Activated naive CD4-positive, alpha-beta T cell treated with anti-CD3 and anti-CD28 coated beads for 36 hours (primary cell): Measurements from ENCODE around the gene CCDC15. TPM values are rescaled to one million over a fixed set of nuclear protein-coding genes. Genes with fewer than 3 reads are reported as not detected.
"Not testable (repeated sequence)": the region's sequence is repeated elsewhere in the genome, so short reads cannot be mapped to it uniquely, and the experiment has no call there.

Experiments
- CTCF ChIA-PET: fragments of 350-600 bp; sonication (Branson Sonifier 250); formaldehyde crosslinking; loops from one replicate; lab custom pipeline; 2021; ENCODE audit warnings: antibody characterized with exemption; lab: Charles Lee
- DNase-seq: peaks from one replicate; pipeline ENCODE4 v3.0.0-alpha.2; 2020
- H3K27ac Mint-ChIP-seq: one replicate; pipeline ENCODE4 v1.8.0; 2021; ENCODE audit warnings: mild to moderate bottlenecking, mixed read lengths
- H3K27me3 Mint-ChIP-seq: one replicate; pipeline ENCODE4 v1.8.0; 2021; ENCODE audit warnings: low read depth, mixed read lengths
- H3K36me3 Mint-ChIP-seq: one replicate; pipeline ENCODE4 v1.8.0; 2021; ENCODE audit warnings: low read depth, mixed read lengths
- H3K4me1 Mint-ChIP-seq: one replicate; pipeline ENCODE4 v1.8.0; 2021; ENCODE audit warnings: low read depth, mixed read lengths
- H3K4me3 Mint-ChIP-seq: one replicate; pipeline ENCODE4 v1.8.0; 2021; ENCODE audit warnings: mild to moderate bottlenecking, moderate library complexity, mixed read lengths
- H3K9me3 Mint-ChIP-seq: one replicate; pipeline ENCODE4 v1.8.0; 2021; ENCODE audit warnings: mixed read lengths
- intact Hi-C: fragments of 100-400 bp; cut with micrococcal nuclease; formaldehyde crosslinking; loops from one replicate; pipeline ENCODE4 v1.15.1; 2023
- total RNA-seq, 2 experiments: library from RNA; stranded (reverse); gene quantifications; one replicate each; pipeline ENCODE4 v1.2.3, GENCODE V29; 2021

CCDC15 gene
- total RNA-seq, 2 experiments from 2014 or later, result 6.1 to 7.3 TPM

DNA sequence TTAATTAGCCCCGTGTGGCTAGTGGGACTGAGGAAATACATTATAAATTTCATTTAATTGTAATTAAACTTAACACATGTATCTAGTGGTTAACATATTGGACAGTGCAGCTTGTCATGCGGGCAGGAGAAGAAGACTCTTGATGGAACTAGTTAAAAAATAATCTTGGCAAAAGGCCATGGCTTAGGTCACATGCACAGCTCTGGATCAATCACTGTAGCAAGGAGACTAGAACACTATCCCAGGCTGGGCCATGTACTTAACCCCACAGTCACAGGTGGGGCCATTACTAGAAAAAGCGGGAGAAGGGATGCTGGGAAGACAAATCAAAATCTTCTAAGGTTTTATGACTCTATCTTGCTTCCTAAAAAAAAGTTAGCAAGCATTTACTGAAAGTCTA, 9.4 kb upstream of the CCDC15 start:
- Mint-ChIP-seq H3K4me3 (no peak overlapping the region), H3K27ac (no peak overlapping the region), H3K4me1 (peaks cover 22% of the 10 kb centered on the region), H3K9me3 (peaks cover 11% of the 10 kb centered on the region), H3K36me3 (peaks cover 5% of the 10 kb centered on the region), H3K27me3 (no peaks in the 10 kb centered on the region)
- intact Hi-C loops, result no loop called here
- no peak for DNase-seq
- CTCF ChIA-PET, result interaction anchor here (2.2 kb wide), 1 partner anchor 197 kb away, joined by 7 read pairs; no protein-coding TSS in a partner anchor

DNA sequence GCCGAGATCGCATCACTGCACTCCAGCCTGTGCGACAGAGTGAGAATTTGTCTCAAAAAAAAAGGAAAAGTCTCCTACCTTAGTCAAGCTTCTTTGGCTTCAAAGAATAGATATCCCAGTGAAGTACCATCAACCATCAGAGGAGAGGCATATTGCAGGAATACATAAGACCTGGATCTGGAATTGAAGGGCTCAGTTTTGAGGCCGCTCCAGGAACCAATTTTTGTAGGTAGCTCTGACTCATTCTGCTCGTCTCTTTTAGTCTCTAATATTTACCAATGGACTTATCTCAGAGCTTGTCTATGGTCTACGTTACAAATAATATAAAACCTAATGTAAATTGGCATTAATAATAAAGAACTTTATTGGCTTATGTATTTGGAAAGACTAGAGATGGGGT, 8.2 kb upstream of the CCDC15 start:
- Mint-ChIP-seq H3K9me3 (peaks cover 11% of the 10 kb centered on the region), H3K4me3 (no peak overlapping the region), H3K27ac (no peak overlapping the region), H3K4me1 (peaks cover 24% of the 10 kb centered on the region), H3K36me3 (peaks cover 5% of the 10 kb centered on the region), H3K27me3 (no peaks in the 10 kb centered on the region)
- intact Hi-C loops, result no loop called here
- no peak for DNase-seq
- CTCF ChIA-PET, result interaction anchor here (0.7 kb wide), 1 partner anchor 112 kb away, joined by 4 read pairs; no protein-coding TSS in a partner anchor

DNA sequence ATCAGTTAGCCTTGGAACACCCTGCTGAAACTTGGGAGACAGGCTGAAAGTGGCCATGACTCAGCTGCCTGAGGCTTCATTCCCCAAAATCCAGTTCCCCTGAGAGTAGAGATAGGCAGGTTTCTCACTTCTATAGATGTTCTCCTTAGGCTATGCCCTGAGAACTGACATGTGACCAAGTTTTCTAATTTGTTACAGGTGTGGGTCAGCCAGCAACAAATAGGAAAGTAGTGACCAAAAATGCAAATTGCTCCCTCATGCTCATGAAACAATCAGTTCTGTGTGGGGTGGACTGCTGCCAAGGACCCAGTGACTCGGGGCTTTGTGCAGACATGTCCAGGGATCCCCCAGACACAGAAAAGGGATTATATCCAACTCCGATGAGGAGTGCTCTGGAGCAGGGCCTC, 7.3 kb upstream of the CCDC15 start:
- peaks cover 24% of the 10 kb centered on the region for H3K4me1 Mint-ChIP-seq
- no peak overlapping the region for H3K27ac Mint-ChIP-seq
- CTCF ChIA-PET, result no interaction called here
- peaks cover 5% of the 10 kb centered on the region for H3K36me3 Mint-ChIP-seq
- H3K27me3 Mint-ChIP-seq, result no peaks in the 10 kb centered on the region
- H3K9me3 Mint-ChIP-seq, result peaks cover 11% of the 10 kb centered on the region
- DNase-seq, result no peak
- H3K4me3 Mint-ChIP-seq, result no peak overlapping the region
- intact Hi-C loops, result no loop called here

DNA sequence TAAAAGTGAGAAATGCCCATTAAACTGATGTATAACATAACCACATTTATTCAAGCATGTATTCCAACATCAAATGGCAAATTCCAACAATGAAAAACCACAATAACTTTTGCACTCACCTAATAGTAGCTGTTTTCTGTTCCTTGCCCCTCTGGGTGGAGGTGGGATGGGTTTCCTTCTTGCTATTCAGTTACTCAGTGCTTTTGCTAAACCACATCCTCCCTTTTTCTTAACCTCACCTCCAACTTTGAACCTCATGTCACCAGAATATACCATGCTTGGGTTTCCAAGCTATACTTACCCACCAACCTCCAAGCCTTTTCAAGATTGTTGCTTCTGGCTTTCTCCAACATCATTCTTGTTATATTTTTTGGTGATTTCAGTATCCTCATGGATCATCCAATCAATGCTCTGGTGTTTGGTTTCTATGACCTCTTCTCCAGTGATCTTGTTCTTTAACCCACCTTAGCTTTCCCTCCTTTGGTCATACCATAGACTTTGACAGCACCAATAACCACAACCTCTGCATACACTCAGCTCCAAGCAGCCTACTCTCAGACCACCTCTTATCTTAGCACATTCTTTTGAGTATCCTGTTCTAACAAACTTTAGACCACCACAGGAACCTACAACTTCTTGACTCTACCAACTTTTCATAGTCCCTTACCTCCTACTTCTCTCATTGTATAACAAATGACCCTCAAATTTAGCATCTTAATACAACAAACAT, 3.2 kb upstream of the CCDC15 start:
- Mint-ChIP-seq H3K4me1 (peaks cover 9% of the 10 kb centered on the region), H3K27ac (peak overlapping the region; percentile 4), H3K4me3 (no peak overlapping the region), H3K9me3 (peaks cover 11% of the 10 kb centered on the region), H3K27me3 (no peaks in the 10 kb centered on the region), H3K36me3 (peaks cover 5% of the 10 kb centered on the region)
- CTCF ChIA-PET, result interaction anchor here (0.6 to 1.4 kb wide), 3 partner anchors 25 to 365 kb away, joined by 3 read pairs; no protein-coding TSS in a partner anchor
- intact Hi-C loops, result loop anchor here (5.0 to 10.0 kb wide), 5 partner anchors 153 to 937 kb away; partner anchors contain the start of genes EI24, HYLS1 and VWA5A
- peak; percentile 20 for DNase-seq

DNA sequence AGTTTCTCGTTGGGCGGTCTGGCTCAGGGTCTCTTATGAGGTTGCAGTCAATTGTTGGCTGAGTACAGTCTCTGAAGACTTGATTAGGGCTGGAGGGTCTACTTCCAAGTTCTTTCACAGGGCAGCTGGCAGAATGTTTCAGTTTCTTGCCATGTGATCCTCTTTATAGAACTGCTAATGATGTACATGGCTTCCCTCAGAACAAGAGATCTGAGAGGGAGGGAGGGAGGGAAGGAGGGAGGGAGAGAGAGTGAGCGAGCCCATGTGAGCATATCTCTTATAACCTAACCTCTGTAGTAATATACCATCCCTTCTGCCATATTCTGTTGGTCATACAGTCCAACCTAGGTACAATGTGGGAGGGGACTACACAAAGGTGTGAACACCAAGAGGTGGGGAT, 2.7 kb upstream of the CCDC15 start:
- intact Hi-C loops, result loop anchor here (5.0 to 10.0 kb wide), 5 partner anchors 154 to 936 kb away; partner anchors contain the start of genes EI24, HYLS1 and VWA5A
- Mint-ChIP-seq H3K27ac (no peak overlapping the region), H3K4me3 (no peak overlapping the region), H3K4me1 (peaks cover 9% of the 10 kb centered on the region), H3K36me3 (peaks cover 5% of the 10 kb centered on the region), H3K9me3 (peaks cover 11% of the 10 kb centered on the region), H3K27me3 (no peaks in the 10 kb centered on the region)
- no peak for DNase-seq
- CTCF ChIA-PET, result no interaction called here

DNA sequence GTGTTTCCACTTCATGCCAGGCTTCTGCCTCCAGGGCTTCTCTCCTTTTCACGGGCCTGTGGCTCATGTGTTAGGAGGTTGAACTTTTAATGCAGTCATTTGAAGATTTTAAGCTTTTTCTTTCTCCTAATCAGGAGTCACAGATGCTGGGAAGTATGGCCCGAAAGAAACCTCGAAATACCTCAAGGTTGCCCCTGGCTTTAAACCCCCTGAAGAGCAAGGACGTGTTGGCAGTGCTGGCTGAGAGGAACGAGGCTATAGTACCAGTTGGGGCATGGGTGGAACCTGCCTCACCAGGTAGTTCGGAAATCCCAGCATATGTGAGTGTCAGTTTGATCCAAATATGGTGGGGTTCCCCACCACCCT, 571 bp downstream of the CCDC15 start:
- Mint-ChIP-seq H3K4me3 (no peak overlapping the region), H3K4me1 (peaks cover 2% of the 10 kb centered on the region), H3K27me3 (no peaks in the 10 kb centered on the region), H3K36me3 (no peaks in the 10 kb centered on the region), H3K9me3 (no peaks in the 10 kb centered on the region), H3K27ac (no peak overlapping the region)
- CTCF ChIA-PET, result interaction anchor here (1.1 to 2.6 kb wide), 3 partner anchors 18 to 187 kb away, joined by 4 to 8 read pairs (median 6); no protein-coding TSS in a partner anchor
- DNase-seq, result no peak
- intact Hi-C loops, result loop anchor here (1.0 to 10.0 kb wide), 12 partner anchors 34 to 933 kb away; partner anchors contain the start of genes EI24, HYLS1, SIAE and SPA17

DNA sequence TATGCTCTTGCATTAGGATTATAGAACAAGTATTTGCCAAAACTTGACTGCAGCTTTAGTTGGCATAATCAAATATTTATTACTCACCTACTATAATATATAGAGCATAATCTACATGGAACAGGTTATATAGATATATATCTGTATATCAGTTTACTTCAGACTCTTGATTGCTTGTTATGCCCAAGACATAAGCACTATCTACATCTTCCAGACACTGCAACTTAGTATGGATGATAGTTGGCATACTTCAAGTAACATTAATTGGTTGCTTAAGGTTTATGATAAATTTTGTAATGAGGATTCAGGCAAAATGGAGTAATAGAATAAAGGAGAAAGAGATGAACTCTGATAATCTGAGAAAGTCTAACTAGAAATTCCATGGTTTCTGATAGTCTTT, 1.0 kb downstream of the CCDC15 start:
- no peak overlapping the region for H3K27ac Mint-ChIP-seq
- H3K4me3 Mint-ChIP-seq, result no peak overlapping the region
- no peaks in the 10 kb centered on the region for H3K27me3 Mint-ChIP-seq
- CTCF ChIA-PET, result interaction anchor here (1.1 to 2.6 kb wide), 2 partner anchors 18 to 79 kb away, joined by 4 to 8 read pairs; no protein-coding TSS in a partner anchor
- H3K4me1 Mint-ChIP-seq, result peaks cover under 1% of the 10 kb centered on the region
- no peak for DNase-seq
- intact Hi-C loops, result loop anchor here (2.0 to 10.0 kb wide), 3 partner anchors 208 to 840 kb away; partner anchors contain the start of gene VWA5A
- H3K36me3 Mint-ChIP-seq, result no peaks in the 10 kb centered on the region
- no peaks in the 10 kb centered on the region for H3K9me3 Mint-ChIP-seq

DNA sequence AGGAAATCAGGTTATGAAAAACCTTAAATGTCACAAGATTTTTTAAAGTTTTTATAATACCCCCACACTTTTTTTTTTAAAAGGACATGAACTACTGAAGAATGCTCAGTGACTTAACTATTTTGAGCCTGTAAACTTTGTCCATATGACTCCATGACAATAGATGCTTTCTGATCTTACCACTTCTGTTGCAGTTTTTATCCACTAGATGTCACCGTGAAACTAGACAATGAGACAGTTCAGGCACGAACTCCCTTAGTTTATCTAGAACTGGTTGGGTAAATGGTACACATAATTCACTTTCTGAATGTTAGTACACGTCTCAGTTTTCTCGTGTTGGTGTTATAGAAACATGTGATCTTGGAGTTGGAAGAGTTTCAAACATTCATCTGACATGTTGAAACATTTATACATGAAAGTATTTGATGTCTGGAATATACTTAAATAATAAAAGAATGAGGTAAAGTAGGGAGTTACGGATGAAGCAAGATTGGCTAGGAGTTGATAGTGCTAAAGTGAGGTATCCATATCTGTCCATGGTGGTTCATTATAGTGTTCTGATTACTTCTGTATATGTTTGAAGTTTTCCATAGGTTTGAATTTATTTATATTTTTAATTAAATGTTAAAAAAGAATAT, 8.1 kb downstream of the CCDC15 start:
- Mint-ChIP-seq H3K4me1 (no peaks in the 10 kb centered on the region), H3K27ac (no peak overlapping the region), H3K36me3 (peaks cover 5% of the 10 kb centered on the region), H3K9me3 (no peaks in the 10 kb centered on the region), H3K27me3 (no peaks in the 10 kb centered on the region), H3K4me3 (no peak overlapping the region)
- CTCF ChIA-PET, result interaction anchor here (0.6 to 5.1 kb wide), 2 partner anchors 179 to 209 kb away, joined by 3 to 31 read pairs; no protein-coding TSS in a partner anchor
- no peak for DNase-seq
- intact Hi-C loops, result loop anchor here (1.0 to 2.0 kb wide), 3 partner anchors 179 to 443 kb away; no protein-coding TSS in a partner anchor

DNA sequence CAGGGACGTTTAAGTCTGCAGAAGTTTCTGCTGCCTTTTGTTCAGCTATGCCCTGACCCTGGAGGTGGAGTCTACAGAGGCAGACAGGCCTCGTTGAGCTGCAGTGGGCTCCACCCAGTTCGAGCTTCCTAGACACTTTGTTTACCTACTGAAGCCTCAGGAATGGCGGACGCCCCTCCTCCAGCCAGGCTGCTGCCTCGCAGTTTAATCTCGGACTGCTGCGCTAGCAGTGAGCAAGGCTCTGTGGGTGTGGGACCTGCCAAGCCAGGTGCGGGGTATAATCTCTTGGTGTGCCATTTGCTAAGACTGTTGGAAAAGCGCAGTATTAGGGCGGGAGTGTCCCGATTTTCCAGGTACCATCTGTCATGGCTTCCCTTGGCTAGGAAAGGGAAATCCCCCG, 14.2 kb downstream of the CCDC15 start:
- H3K27me3 Mint-ChIP-seq, DNase-seq, H3K9me3 Mint-ChIP-seq, H3K4me1 Mint-ChIP-seq, H3K4me3 Mint-ChIP-seq, H3K27ac Mint-ChIP-seq, intact Hi-C loops, H3K36me3 Mint-ChIP-seq: not testable (repeated sequence)
- CTCF ChIA-PET, result interaction anchor here (1.6 kb wide), 1 partner anchor 173 kb away, joined by 5 read pairs; no protein-coding TSS in a partner anchor

DNA sequence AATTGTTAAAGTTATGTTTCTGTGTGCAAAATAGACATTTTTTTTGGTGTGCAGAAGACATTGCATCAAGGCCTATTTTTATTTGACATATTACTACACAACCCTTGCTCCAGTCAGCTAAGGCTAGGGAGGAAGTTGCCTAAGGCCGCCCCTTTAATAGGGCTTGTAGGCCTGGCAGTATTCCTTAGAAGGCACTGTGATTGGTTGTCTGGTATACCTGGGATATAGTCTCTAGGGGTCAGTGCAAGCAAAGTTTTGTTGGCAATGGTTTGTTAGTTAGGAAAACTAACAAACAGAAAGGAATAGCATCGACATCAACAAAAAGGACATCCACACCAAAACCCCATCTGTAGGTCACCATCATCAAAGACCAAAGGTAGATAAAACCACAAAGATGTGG, 16.9 kb downstream of the CCDC15 start:
- no peaks in the 10 kb centered on the region for H3K4me1 Mint-ChIP-seq
- no peak overlapping the region for H3K27ac Mint-ChIP-seq
- H3K27me3 Mint-ChIP-seq, result no peaks in the 10 kb centered on the region
- H3K36me3 Mint-ChIP-seq, result peaks cover 4% of the 10 kb centered on the region
- H3K4me3 Mint-ChIP-seq, result no peak overlapping the region
- intact Hi-C loops, result no loop called here
- H3K9me3 Mint-ChIP-seq, result no peaks in the 10 kb centered on the region
- no peak for DNase-seq
- CTCF ChIA-PET, result interaction anchor here (0.8 kb wide), 1 partner anchor 193 kb away, joined by 3 read pairs; the partner anchor contains the start of gene PKNOX2

DNA sequence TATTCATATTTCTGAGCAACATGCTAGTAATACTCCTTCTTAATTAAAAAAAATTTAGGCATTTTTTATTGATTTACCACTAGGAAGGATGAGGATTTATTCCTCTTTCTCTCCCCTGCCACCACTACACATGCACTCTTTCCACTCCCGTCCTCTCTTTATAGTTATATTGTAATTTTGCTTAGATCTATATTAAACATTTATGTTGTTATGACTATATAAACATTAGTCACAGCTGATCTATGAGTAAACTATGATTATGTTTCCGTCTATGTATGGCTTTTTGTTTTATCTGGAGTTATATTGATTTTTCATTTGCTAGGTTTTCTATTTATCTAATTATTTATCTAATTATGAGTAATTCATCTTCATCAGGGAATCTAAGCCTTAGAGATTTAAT, 17.8 kb downstream of the CCDC15 start:
- no peaks in the 10 kb centered on the region for H3K4me1 Mint-ChIP-seq
- H3K27me3 Mint-ChIP-seq, result no peaks in the 10 kb centered on the region
- intact Hi-C loops, result no loop called here
- H3K4me3 Mint-ChIP-seq, result no peak overlapping the region
- peaks cover 4% of the 10 kb centered on the region for H3K36me3 Mint-ChIP-seq
- no peak for DNase-seq
- H3K9me3 Mint-ChIP-seq, result no peaks in the 10 kb centered on the region
- CTCF ChIA-PET, result interaction anchor here (0.8 kb wide), 1 partner anchor 193 kb away, joined by 3 read pairs; the partner anchor contains the start of gene PKNOX2
- no peak overlapping the region for H3K27ac Mint-ChIP-seq

DNA sequence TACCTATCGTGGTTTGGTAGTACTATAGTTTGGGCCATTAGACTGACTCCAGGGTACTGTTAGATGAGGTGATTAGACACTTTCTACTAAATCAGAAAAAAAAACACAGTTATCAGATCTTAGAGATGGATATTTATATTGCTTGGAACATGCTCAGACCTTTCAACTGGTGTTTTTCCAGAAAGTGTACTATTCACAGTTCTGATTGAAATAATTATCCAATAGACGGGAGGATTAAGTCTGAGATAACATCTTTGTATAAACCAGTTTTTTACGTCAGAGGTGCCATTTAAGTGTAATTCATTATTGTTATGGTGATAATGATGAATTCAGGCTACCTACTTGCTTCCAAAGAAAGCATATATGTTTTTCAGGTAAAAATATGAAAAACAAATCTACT, 22.5 kb downstream of the CCDC15 start:
- intact Hi-C loops, result no loop called here

More for the DNA sequence above, 22.5 kb downstream of the CCDC15 start:
- Mint-ChIP-seq H3K36me3 (peaks cover 35% of the 10 kb centered on the region), H3K9me3 (peaks cover 25% of the 10 kb centered on the region), H3K4me3 (no peak overlapping the region), H3K27me3 (no peaks in the 10 kb centered on the region), H3K4me1 (no peaks in the 10 kb centered on the region), H3K27ac (no peak overlapping the region)
- CTCF ChIA-PET, result no interaction called here
- DNase-seq, result no peak
